HG03025 (cell line): ENCODE data around the gene CHST5.

Experiments
- ATAC-seq: cut with Tn5 transposase; IDR thresholded peaks from one replicate; pipeline ENCODE4 v1.9.1; 2021; ENCODE audit warnings: mild to moderate bottlenecking, moderate library complexity; ENCODE audit not compliant: unreplicated experiment, low FRiP score

Gene CHST5

GRCh38 chr16:75481475-75481874 is 54.4 kb downstream of the CHST5 start:
- no peak for ATAC-seq

- ATAC-seq = no peak
These were observed 56.4 kb downstream of the CHST5 start for GRCh38 chr16:75479421-75479990.
